Fibroblast of peridontal ligament (primary cell): ENCODE measurements around the gene HAGHL.
"Not testable (repeated sequence)": the region's sequence is repeated elsewhere in the genome, so short reads cannot be mapped to it uniquely, and the experiment has no call there.

Experiments used
- DNase-seq: peaks from one replicate; pipeline ENCODE4 v3.0.0-alpha.2; 2010; ENCODE audit errors: extremely low read depth

HAGHL gene

DNA sequence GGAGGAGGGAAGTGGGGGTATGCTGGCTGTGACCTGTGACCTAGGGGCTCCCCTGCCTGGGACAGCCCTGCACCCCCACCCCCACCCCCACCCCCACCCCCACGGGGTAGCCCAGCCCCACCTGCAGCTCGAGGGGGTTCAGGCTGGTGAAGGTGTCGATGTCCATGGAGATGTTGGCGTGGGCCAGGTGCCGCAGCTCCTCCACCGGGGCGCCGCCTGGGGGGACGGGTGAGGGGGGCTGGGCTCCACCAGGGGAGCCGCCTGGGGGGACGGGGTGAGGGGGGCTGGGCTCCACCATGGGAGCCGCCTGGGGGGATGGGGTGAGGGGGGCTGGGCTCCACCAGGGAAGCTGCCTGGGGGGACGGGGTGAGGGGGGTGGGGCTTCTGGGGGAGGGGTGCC, 43.5 kb downstream of the HAGHL start:
- no peak for DNase-seq

DNA sequence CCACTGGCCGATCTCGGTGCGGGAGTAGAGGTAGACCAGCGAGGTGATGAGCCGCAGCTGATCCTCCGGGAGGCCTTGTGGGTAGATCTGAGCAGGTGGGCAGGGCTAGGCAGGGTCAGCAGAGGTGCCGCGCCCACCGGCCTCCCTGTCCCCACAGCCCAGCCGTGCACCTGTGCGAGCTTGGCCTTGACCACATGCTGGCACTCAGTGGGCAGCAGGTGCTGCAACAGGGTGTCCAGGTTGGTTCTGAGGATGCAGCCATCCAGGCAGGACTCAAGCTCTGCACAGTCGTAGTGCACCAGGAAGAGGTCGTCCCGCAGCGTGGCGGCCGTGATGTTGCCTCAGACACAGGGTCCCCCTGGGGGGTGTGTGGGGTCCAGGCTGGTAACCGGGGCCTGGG, 46.1 kb downstream of the HAGHL start:
- DNase-seq, result no peak

DNA sequence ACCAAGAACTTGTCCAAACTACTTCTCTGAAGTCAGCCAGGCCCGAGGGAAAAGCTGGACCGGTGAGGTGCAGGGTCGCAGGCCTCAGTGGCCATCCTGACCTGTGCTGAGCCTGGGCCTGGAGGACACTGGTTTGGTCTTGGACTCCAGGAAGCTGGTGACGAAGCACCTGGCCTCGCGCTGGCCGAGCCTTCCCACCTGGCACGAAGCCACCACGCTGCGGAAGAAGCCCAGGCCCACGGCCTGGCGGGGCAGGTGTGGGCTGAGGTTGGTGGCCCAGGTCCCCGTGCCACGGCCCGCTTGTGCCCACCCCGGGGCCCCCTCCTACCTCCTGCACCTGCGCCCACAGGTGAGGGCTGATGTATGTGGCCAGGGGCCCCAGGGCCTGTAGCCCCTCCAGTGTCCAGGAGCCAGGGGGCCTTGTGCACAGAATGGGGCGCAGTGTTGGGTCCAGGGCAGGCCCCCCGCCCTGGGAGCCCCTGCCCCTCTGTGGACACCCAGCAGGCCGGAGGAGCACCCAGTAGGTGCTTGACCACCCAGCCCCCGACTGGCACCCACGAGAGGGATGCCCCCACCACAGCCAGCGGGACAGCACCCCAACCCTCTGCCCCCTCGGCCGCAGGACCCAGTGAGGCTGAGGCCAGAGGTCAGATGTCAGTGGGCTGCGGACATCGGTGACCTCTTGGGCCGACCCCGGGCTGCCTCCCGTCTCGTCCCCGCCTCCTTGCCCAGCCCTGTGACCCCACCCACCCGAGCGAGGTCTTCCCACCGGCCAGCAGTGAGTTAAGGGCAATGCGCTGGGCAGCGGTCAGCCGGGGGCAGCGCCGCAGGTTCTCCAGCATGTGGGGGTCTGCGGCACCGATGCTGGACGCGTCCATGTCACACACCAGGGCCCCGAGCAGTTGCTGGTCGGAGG, 47.4 kb downstream of the HAGHL start:
- DNase-seq, result no peak

DNA sequence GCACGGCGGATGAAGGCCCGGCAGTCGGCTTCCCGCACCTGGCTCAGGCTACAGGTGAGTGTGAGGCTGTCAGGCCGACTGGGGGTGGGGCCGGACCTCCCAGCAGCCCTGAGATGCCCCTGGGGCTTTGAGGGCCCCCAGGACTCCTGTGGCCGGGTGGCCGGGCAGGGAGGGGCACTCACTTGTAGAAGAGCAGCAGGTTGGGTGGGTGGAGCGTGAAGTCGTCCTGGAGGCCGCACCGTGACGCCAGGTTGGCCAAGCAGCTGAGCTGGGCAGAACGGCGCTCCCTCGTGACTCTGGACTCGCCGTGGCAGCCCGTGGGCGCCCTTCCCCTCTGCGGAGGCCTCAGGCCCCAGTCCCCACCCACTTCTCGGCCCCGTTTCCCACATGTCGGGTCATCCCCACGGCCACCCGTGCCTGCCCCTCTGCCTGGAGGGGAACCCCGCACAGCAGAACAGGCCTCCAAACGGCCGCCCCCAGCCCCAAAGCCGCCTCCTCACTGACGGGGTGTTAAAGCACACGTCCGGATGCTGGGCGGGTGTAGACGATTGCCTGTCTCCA, 48.4 kb downstream of the HAGHL start:
- no peak for DNase-seq

DNA sequence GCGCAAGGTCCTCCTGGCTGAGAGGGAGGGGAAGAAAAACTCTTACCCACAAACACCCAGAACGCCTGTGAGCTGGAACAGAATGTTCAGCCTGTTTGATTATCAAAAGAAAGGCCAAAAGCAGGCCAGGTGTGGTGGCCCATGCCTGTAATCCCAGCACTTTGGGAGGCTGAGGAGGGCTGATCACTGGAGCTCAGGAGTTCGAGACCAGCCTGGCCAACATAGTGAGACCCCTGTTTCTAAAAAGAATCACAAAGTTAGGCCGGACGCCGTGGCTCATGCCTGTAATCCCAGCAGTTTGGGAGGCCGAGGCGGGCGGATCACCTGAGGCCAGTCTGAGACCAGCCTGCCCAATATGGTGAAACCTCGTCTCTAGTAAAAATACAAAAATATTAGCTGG, 49.4 kb downstream of the HAGHL start:
- DNase-seq, result not testable (repeated sequence)

DNA sequence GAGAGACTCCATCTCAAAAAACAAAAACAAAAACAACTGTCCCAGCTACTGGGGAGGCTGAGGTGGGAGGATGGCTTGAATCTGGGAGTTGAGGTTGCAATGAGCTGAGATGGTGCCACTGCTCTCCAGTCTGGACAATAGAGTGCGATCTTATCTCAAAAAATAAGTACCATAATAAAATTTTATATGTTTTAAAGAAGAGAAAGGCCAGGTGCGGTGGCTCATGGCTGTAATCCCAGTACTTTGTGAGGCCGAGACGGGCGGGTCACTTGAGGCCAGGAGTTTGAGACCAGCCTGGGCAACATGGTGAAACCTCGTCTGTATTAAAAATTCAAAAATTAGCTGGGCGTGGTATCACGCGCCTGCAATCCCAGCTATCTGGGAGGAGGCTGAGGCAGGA, 49.9 kb downstream of the HAGHL start:
- DNase-seq, result no peak

DNA sequence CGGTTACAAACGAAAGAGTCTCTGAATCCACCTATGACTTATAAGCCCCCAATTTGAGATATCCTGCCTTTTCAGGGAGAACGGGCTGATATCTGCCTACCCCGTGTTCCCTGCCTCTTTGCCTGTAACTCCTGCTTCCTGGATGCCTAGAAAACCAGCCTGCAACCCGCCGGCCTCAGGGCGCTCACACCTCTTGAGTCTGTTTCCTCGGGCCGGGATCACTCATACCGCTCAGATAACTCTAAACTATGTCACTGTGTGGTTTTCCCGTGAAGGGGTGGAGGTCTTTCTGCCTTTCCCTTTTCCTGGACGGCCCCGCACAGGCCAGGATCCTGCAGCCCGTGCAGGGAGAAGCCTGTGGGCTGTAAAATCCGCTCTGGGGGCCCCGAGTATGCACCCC, 50.9 kb downstream of the HAGHL start:
- DNase-seq, result no peak

DNA sequence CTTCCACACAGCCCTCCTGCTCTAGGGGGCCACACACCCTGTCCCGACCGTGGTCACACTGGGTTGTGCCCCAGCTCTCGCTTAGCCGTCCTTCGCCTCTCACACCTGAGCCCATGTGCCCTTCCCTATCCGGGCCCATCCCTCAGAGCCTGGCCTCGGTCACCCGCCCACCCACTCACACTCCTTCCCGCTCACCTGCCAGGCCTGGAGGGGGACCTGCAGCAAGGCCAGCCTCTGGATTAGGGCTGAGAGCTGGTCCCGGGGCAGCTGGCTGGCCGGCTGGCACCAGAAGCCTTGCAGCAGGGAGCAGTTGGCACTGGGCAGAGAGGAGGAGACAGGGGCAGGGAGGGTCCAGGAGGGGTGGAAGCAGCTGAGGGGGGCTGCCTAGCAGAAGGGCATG, 51.5 kb downstream of the HAGHL start:
- DNase-seq, result no peak

DNA sequence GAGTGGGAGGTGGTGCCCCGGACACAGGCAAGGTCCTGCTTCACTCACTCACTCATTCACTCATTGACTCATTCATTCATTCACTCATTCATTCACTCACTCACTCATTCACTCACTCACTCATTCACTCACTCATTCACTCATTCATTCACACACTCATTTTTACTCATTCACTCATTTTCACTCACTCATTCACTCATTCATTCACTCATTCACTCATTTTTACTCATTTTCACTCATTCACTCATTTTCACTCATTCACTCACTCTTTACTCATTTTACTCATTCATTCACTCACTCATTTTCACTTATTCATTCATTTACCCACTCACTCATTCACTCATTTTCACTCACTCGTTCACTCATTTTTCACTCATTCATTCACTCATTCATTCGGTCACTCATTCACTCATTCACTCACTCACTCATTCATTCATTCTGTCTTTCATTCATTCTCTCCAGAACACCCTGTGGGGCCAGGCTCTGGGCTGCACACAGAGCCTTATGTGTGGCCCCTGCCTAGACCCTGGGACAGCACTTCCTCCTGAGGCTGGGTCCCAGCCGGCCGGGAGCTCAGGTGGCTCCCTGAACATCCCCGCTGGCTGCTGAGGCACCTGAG, 52.1 kb downstream of the HAGHL start:
- no peak for DNase-seq
